ENCODE results near the gene CD300C. TPM values are rescaled to one million over a fixed set of nuclear protein-coding genes. Genes with fewer than 3 reads are reported as not detected.

Gene CD300C
- total RNA-seq, 1 experiment from 2014 or later = not detected

GRCh38 chr17:74592087-74592990 is 46.4 kb upstream of the CD300C start, which contains the start of gene CD300LD:
TSS of gene CD300LD (minus strand) at chr17:74592283. CDS start at chr17:74592202, 81 bp downstream.
- TF ChIP-seq POLR2AphosphoS5 (IDR thresholded peaks at IDR 0.05; ENCODE audit: low read depth, low read length) = no peak
- TF ChIP-seq TCF7L2 (IDR thresholded peaks at IDR 0.05; ENCODE audit: low read depth, low read length) = no peak
- TF ChIP-seq, protein P1, sequence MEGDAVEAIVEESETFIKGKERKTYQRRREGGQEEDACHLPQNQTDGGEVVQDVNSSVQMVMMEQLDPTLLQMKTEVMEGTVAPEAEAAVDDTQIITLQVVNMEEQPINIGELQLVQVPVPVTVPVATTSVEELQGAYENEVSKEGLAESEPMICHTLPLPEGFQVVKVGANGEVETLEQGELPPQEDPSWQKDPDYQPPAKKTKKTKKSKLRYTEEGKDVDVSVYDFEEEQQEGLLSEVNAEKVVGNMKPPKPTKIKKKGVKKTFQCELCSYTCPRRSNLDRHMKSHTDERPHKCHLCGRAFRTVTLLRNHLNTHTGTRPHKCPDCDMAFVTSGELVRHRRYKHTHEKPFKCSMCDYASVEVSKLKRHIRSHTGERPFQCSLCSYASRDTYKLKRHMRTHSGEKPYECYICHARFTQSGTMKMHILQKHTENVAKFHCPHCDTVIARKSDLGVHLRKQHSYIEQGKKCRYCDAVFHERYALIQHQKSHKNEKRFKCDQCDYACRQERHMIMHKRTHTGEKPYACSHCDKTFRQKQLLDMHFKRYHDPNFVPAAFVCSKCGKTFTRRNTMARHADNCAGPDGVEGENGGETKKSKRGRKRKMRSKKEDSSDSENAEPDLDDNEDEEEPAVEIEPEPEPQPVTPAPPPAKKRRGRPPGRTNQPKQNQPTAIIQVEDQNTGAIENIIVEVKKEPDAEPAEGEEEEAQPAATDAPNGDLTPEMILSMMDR (IDR thresholded peaks at IDR 0.05) = no peak
- TF ChIP-seq, protein P2, sequence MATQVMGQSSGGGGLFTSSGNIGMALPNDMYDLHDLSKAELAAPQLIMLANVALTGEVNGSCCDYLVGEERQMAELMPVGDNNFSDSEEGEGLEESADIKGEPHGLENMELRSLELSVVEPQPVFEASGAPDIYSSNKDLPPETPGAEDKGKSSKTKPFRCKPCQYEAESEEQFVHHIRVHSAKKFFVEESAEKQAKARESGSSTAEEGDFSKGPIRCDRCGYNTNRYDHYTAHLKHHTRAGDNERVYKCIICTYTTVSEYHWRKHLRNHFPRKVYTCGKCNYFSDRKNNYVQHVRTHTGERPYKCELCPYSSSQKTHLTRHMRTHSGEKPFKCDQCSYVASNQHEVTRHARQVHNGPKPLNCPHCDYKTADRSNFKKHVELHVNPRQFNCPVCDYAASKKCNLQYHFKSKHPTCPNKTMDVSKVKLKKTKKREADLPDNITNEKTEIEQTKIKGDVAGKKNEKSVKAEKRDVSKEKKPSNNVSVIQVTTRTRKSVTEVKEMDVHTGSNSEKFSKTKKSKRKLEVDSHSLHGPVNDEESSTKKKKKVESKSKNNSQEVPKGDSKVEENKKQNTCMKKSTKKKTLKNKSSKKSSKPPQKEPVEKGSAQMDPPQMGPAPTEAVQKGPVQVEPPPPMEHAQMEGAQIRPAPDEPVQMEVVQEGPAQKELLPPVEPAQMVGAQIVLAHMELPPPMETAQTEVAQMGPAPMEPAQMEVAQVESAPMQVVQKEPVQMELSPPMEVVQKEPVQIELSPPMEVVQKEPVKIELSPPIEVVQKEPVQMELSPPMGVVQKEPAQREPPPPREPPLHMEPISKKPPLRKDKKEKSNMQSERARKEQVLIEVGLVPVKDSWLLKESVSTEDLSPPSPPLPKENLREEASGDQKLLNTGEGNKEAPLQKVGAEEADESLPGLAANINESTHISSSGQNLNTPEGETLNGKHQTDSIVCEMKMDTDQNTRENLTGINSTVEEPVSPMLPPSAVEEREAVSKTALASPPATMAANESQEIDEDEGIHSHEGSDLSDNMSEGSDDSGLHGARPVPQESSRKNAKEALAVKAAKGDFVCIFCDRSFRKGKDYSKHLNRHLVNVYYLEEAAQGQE (IDR thresholded peaks at IDR 0.05; ENCODE audit: insufficient read depth in 1 of 2, low read depth in 2 of 2, low read length in 1 of 2) = no peak
- no TSS peak for BruUV-seq (replicated peaks)
- Histone ChIP-seq H3K27me3 (ENCODE audit: control insufficient read depth, insufficient read depth, low read length) (peaks cover 5% of the 10 kb centered on the region; the same call in 1 of the 2 replicates), H3K4me3 (ENCODE audit: low read depth in 2 of 2, low read length in 2 of 2) (no peak within 1 kb of the TSS), H3K27ac (ENCODE audit: low read length) (no peak within 1 kb of the TSS), H3K4me1 (ENCODE audit: control insufficient read depth, insufficient read depth, low read length) (no peaks in the 10 kb centered on the region), H3K36me3 (ENCODE audit: control insufficient read depth, insufficient read depth, low read length) (no peaks in the 10 kb centered on the region), H3K9me3 (ENCODE audit: control insufficient read depth, insufficient read depth, low read depth, low read length) (no peaks in the 10 kb centered on the region)
- intact Hi-C loops (cut with micrococcal nuclease; ENCODE audit: unreplicated experiment) (no loop called here), in situ Hi-C loops (cut with HindIII; ENCODE audit: low pct_unique_long_range_greater_than_20kb, low sequenced_read_pairs) (no loop called here)
- CTCF ChIA-PET = interaction anchor here (1.0 kb wide), 1 partner anchor 26 kb away, joined by 3 read pairs; no protein-coding TSS in a partner anchor
- POLR2A ChIA-PET = interaction anchor here (0.6 kb wide), 1 partner anchor 182 kb away, joined by 9 read pairs; no protein-coding TSS in a partner anchor
- ATAC-seq = peak; percentile 66
- no peak for DNase-seq (ENCODE audit: low read depth, low spot score)

- no peak overlapping the region for H3K4me3 ChIP-seq (ENCODE audit: low read depth in 2 of 2, low read length in 2 of 2)
- no peaks in the 10 kb centered on the region for H3K4me1 ChIP-seq (ENCODE audit: control insufficient read depth, insufficient read depth, low read length)
- no TSS peak for BruUV-seq (replicated peaks)
- ATAC-seq (no peak), DNase-seq (ENCODE audit: low read depth, low spot score) (no peak)
- no peaks in the 10 kb centered on the region for H3K36me3 ChIP-seq (ENCODE audit: control insufficient read depth, insufficient read depth, low read length)
- H3K9me3 ChIP-seq (ENCODE audit: control insufficient read depth, insufficient read depth, low read depth, low read length) = no peaks in the 10 kb centered on the region
- H3K27me3 ChIP-seq (ENCODE audit: control insufficient read depth, insufficient read depth, low read length) = peaks cover 8% of the 10 kb centered on the region; the same call in 1 of the 2 replicates
- H3K27ac ChIP-seq (ENCODE audit: low read length) = no peak overlapping the region
- TF ChIP-seq, protein P2 (IDR thresholded peaks at IDR 0.05; ENCODE audit: insufficient read depth in 1 of 2, low read depth in 2 of 2, low read length in 1 of 2) = no peak
- TF ChIP-seq TCF7L2 (IDR thresholded peaks at IDR 0.05; ENCODE audit: low read depth, low read length) = no peak
- TF ChIP-seq, protein P1 (IDR thresholded peaks at IDR 0.05) = no peak
- no peak for TF ChIP-seq SIN3A (IDR thresholded peaks at IDR 0.05; ENCODE audit: borderline replicate concordance, insufficient read depth, low read depth, low read length)
- TF ChIP-seq POLR2AphosphoS5 (IDR thresholded peaks at IDR 0.05; ENCODE audit: low read depth, low read length) = no peak
- intact Hi-C loops (cut with micrococcal nuclease; ENCODE audit: unreplicated experiment) (no loop called here), in situ Hi-C loops (cut with HindIII; ENCODE audit: low pct_unique_long_range_greater_than_20kb, low sequenced_read_pairs) (no loop called here)
- POLR2A ChIA-PET = no interaction called here
- CTCF ChIA-PET = interaction anchor here (0.6 kb wide), 1 partner anchor 37 kb away, joined by 8 read pairs; no protein-coding TSS in a partner anchor
Observed at GRCh38 chr17:74591503-74591902, 45.6 kb upstream of the CD300C start.
